Measurements from ENCODE around the gene CCDC83. TPM values are rescaled to one million over a fixed set of nuclear protein-coding genes. Genes with fewer than 3 reads are reported as not detected.

CCDC83 gene
- total and polyA plus RNA-seq, 9 of the 15 experiments (the other 6 are each of a cell fraction or from before 2014, with no cell fraction given): not detected

- in situ Hi-C loops (cut with MboI): no loop called here
- POLR2A ChIA-PET: interaction anchor here (0.8 to 1.1 kb wide), 2 partner anchors 9 to 277 kb away, joined by 4 to 5 read pairs; no protein-coding TSS in a partner anchor
- BruUV-seq (replicated peaks): no TSS peak
- TF ChIP-seq GATAD2A (IDR thresholded peaks at IDR 0.05) (no peak), FOSL1 (tag; conservative IDR thresholded peaks at IDR 0.05) (no peak), ZNF146 (CRISPR knock-in tag; IDR thresholded peaks at IDR 0.05; ENCODE audit: unreplicated experiment) (no peak), ZNF592 (IDR thresholded peaks at IDR 0.05) (no peak), RNF2 (IDR thresholded peaks at IDR 0.05) (no peak), MXI1 (IDR thresholded peaks at IDR 0.05; ENCODE audit: low read depth, low read length) (no peak), MTA3 (IDR thresholded peaks at IDR 0.05; ENCODE audit: borderline replicate concordance) (no peak), ZNF165 (CRISPR knock-in tag; IDR thresholded peaks at IDR 0.05; ENCODE audit: borderline replicate concordance) (no peak), MLLT1 (IDR thresholded peaks at IDR 0.05) (no peak)
- TF ChIP-seq, protein P1, sequence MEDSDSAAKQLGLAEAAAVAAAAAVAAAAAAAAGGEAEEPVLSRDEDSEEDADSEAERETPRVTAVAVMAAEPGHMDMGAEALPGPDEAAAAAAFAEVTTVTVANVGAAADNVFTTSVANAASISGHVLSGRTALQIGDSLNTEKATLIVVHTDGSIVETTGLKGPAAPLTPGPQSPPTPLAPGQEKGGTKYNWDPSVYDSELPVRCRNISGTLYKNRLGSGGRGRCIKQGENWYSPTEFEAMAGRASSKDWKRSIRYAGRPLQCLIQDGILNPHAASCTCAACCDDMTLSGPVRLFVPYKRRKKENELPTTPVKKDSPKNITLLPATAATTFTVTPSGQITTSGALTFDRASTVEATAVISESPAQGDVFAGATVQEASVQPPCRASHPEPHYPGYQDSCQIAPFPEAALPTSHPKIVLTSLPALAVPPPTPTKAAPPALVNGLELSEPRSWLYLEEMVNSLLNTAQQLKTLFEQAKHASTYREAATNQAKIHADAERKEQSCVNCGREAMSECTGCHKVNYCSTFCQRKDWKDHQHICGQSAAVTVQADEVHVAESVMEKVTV (CRISPR knock-in tag; IDR thresholded peaks at IDR 0.05): no peak
- TF ChIP-seq, protein P2, sequence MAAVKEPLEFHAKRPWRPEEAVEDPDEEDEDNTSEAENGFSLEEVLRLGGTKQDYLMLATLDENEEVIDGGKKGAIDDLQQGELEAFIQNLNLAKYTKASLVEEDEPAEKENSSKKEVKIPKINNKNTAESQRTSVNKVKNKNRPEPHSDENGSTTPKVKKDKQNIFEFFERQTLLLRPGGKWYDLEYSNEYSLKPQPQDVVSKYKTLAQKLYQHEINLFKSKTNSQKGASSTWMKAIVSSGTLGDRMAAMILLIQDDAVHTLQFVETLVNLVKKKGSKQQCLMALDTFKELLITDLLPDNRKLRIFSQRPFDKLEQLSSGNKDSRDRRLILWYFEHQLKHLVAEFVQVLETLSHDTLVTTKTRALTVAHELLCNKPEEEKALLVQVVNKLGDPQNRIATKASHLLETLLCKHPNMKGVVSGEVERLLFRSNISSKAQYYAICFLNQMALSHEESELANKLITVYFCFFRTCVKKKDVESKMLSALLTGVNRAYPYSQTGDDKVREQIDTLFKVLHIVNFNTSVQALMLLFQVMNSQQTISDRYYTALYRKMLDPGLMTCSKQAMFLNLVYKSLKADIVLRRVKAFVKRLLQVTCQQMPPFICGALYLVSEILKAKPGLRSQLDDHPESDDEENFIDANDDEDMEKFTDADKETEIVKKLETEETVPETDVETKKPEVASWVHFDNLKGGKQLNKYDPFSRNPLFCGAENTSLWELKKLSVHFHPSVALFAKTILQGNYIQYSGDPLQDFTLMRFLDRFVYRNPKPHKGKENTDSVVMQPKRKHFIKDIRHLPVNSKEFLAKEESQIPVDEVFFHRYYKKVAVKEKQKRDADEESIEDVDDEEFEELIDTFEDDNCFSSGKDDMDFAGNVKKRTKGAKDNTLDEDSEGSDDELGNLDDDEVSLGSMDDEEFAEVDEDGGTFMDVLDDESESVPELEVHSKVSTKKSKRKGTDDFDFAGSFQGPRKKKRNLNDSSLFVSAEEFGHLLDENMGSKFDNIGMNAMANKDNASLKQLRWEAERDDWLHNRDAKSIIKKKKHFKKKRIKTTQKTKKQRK (IDR thresholded peaks at IDR 0.05; ENCODE audit: borderline replicate concordance, low read depth, low read length): no peak
These were observed 91.0 kb downstream of the CCDC83 start for GRCh38 chr11:85946221-85946620.

More at GRCh38 chr11:85946221-85946620, 91.0 kb downstream of the CCDC83 start:
- FAIRE-seq (no peak), DNase-seq (ENCODE audit: extremely low read depth in 1 of 4, low spot score in 3 of 4) (no peak), ATAC-seq (no peak)
- CTCF ChIA-PET (ENCODE audit: low intra/inter-chr PET ratio): no interaction called here
- H2AFZ ChIP-seq (ENCODE audit: low read depth, low read length): no peak overlapping the region
- no peaks in the 10 kb centered on the region; a peak in 1 of 5 replicates for H3K4me1 ChIP-seq (replicated peaks in 1 of 2; ENCODE audit: control insufficient read depth in 2 of 2, insufficient read depth in 2 of 2, low read length in 2 of 2)
- H3K79me2 ChIP-seq (ENCODE audit: control insufficient read depth, insufficient read depth, low read length): no peaks in the 10 kb centered on the region
- H3K27me3 ChIP-seq (ENCODE audit: control insufficient read depth in 2 of 2, insufficient read depth in 2 of 2, low read length in 2 of 2): no peaks in the 10 kb centered on the region
- no peak overlapping the region for H3K27ac ChIP-seq (ENCODE audit: extremely low read depth, low read depth, low read length)
- intact Hi-C loops (cut with micrococcal nuclease): no loop called here
- H3K4me3 ChIP-seq: no peak overlapping the region
- no peak overlapping the region for H3K9ac ChIP-seq (ENCODE audit: insufficient read depth in 1 of 2, low read depth in 2 of 2, low read length in 2 of 2)
- H3K9me3 ChIP-seq (replicated peaks; ENCODE audit: control insufficient read depth, insufficient read depth, low read depth, low read length): no peaks in the 10 kb centered on the region
- no peaks in the 10 kb centered on the region; the same call in 2 of the 3 replicates for H3K36me3 ChIP-seq (ENCODE audit: control insufficient read depth, insufficient read depth, low read length)
- no peaks in the 10 kb centered on the region for H3K9me1 ChIP-seq (ENCODE audit: control insufficient read depth, insufficient read depth, low read length)
- no peaks in the 10 kb centered on the region for H4K20me1 ChIP-seq (replicated peaks; ENCODE audit: control insufficient read depth, insufficient read depth, low read length)
- no peak overlapping the region for H3K4me2 ChIP-seq (ENCODE audit: insufficient read depth, low read length)

All from K562 (cell line).